K562 (cell line): ENCODE data around the gene DAB1. TPM values are rescaled to one million over a fixed set of nuclear protein-coding genes. Genes with fewer than 3 reads are reported as not detected.

Experiments
- CBFB ChIP-seq: sonication (generic); formaldehyde crosslinking; IDR thresholded peaks from 2 replicates; pipeline ENCODE4 v1.4.0; 2020; ENCODE audit warnings: mild to moderate bottlenecking, missing genetic modification reagents
- ETV5 ChIP-seq: sonication (generic); formaldehyde crosslinking; IDR thresholded peaks from 2 replicates; pipeline ENCODE4 v1.4.0; 2020; ENCODE audit warnings: low read depth, mild to moderate bottlenecking, missing genetic modification reagents
- EWSR1 ChIP-seq: fragments of 450-650 bp; IDR thresholded peaks from 2 replicates; pipeline ENCODE4 v1.6.1; 2018; ENCODE audit warnings: borderline replicate concordance, mild to moderate bottlenecking, low read depth, moderate library complexity; ENCODE audit not compliant: partially characterized antibody
- FOXM1 ChIP-seq, 2 experiments: fragments of 450-650 bp in 1 of 2; sonication (generic) in 1 of 2; formaldehyde crosslinking in 1 of 2; IDR thresholded peaks; 2 replicates each; pipeline versions ENCODE4 v1.6.1 to v1.9.0; 2017 to 2022; ENCODE audit warnings: low read depth in 2 of 2, mild to moderate bottlenecking in 2 of 2, missing genetic modification reagents in 1 of 2, moderate library complexity in 1 of 2
- GABPB1 ChIP-seq: sonication (generic); formaldehyde crosslinking; IDR thresholded peaks from 2 replicates; pipeline ENCODE4 v1.8.0; 2022; ENCODE audit warnings: mild to moderate bottlenecking, missing genetic modification reagents
- GATAD2A ChIP-seq: fragments of 450-650 bp; IDR thresholded peaks from 2 replicates; pipeline ENCODE4 v1.6.1; 2017
- PCBP2 ChIP-seq: fragments of 200-400 bp; formaldehyde crosslinking; IDR thresholded peaks from 2 replicates; pipeline ENCODE4 v1.6.1; 2018; ENCODE audit warnings: low read length, low read depth, mild to moderate bottlenecking, moderate library complexity; ENCODE audit not compliant: poor library complexity, severe bottlenecking
- TAF9B ChIP-seq: fragments of 450-650 bp; IDR thresholded peaks from 2 replicates; pipeline ENCODE4 v1.6.1; 2018; ENCODE audit warnings: mild to moderate bottlenecking; ENCODE audit not compliant: partially characterized antibody
- TBP ChIP-seq: optimal IDR thresholded peaks from 2 replicates; pipeline ENCODE3; 2011; ENCODE audit warnings: low read depth, low read length, improper control_type of control experiment
- polyA plus RNA-seq, 8 experiments: library from polyadenylated mRNA; depleted of rRNA in 4 of 8; stranded (reverse) in 5 of 8; unstranded in 3 of 8; fragments of >200 nt; fragmentation: Nextera tagmentation in 2 of 8; fragmentation: Illumina TruSeq in 1 of 8; extraction: Ambion mirVana in 2 of 8; extraction: Trizol in 1 of 8; gene quantifications; 2 replicates each; pipeline versions ENCODE4 v1.2.1 to v1.2.3, GENCODE V29; 2011 to 2014; ENCODE audit warnings: inconsistent platforms in 1 of 8, missing spikeins in 1 of 8
- total RNA-seq, 7 experiments: library from RNA; depleted of rRNA in 6 of 7; stranded (reverse); fragments of >200 nt in 6 of 7; fragmentation: Illumina TruSeq in 2 of 7; extraction: Trizol in 2 of 7; gene quantifications; 2 replicates each; pipeline versions ENCODE4 v1.2.1 to v1.2.3, GENCODE V29; 2011 to 2021; ENCODE audit warnings: low replicate concordance in 1 of 7
- TF ChIP-seq, protein P1 (sequence below): IDR thresholded peaks from 2 replicates; pipeline ENCODE4 v1.6.1; 2012; ENCODE audit warnings: low read depth, low read length, improper control_type of control experiment, borderline replicate concordance
- TF ChIP-seq, protein P2 (sequence below): fragments of 450-650 bp; IDR thresholded peaks from 2 replicates; pipeline ENCODE4 v1.6.1; 2016; ENCODE audit warnings: low read depth, mild to moderate bottlenecking, moderate library complexity
- TF ChIP-seq, protein P3 (sequence below): sonication (generic); formaldehyde crosslinking; IDR thresholded peaks from 2 replicates; pipeline ENCODE4 v1.8.1; 2023; ENCODE audit warnings: mild to moderate bottlenecking, missing genetic modification reagents, moderate library complexity
- TF ChIP-seq, protein P4 (sequence below): fragments of 450-650 bp; conservative IDR thresholded peaks from 2 replicates; pipeline ENCODE4 v1.6.1; 2016; ENCODE audit warnings: missing genetic modification characterization, low read depth, mild to moderate bottlenecking, control low read depth, missing compliant biosample characterization
- TF ChIP-seq, protein P5 (sequence below): fragments of 200-800 bp; sonication (Bioruptor generic); IDR thresholded peaks from 2 replicates; pipeline ENCODE4 v1.6.1; 2016; ENCODE audit warnings: missing genetic modification characterization, missing compliant biosample characterization

The DAB1 gene
- total and polyA plus RNA-seq, 9 of the 15 experiments (the other 6 are each of a cell fraction or from before 2014, with no cell fraction given), result not detected

DNA sequence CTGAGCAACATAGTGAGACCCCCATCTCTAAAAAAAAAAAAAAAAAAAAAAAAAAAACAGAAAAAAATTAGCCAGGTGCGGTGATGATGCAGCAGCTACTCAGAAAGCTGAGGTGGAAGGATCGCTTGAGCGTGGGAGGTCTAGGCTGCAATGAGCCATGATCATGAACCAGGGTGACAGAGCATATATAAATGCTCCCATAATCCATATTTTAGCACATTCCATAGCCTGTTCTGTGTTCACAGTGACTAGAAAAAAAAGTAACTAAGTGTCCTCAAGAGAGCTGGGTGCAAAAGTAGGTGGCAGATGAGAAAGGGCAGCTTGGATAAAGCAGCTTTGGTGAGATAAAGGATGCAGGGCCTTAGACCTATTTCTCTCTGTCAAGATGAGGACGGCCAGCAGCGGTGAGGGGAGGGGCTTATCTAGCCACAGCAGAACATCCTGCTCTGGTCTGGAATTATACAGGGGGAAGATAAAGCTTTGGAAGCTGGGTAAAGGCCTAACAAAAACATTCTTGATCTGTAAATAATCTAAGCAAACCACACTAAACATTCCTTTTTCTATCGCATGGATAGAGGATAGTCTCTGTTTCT, 205.3 kb downstream of the DAB1 start (continued):
- TF ChIP-seq, protein P1, sequence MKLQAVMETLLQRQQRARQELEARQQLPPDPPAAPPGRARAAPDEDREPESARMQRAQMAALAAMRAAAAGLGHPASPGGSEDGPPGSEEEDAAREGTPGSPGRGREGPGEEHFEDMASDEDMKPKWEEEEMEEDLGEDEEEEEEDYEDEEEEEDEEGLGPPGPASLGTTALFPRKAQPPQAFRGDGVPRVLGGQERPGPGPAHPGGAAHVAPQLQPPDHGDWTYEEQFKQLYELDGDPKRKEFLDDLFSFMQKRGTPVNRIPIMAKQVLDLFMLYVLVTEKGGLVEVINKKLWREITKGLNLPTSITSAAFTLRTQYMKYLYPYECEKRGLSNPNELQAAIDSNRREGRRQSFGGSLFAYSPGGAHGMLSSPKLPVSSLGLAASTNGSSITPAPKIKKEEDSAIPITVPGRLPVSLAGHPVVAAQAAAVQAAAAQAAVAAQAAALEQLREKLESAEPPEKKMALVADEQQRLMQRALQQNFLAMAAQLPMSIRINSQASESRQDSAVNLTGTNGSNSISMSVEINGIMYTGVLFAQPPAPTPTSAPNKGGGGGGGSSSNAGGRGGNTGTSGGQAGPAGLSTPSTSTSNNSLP, result peak; percentile 73; the same call in 1 of the 2 replicates
- no peak; the same call in 1 of the 2 replicates for TF ChIP-seq GABPB1 (CRISPR knock-in tag)
- peak; percentile 94 for TF ChIP-seq FOXM1 (IDR thresholded peaks at IDR 0.05; ENCODE audit: low read depth)
- TF ChIP-seq FOXM1 (CRISPR knock-in tag; IDR thresholded peaks at IDR 0.05; ENCODE audit: low read depth), result no peak
- TF ChIP-seq, protein P2, sequence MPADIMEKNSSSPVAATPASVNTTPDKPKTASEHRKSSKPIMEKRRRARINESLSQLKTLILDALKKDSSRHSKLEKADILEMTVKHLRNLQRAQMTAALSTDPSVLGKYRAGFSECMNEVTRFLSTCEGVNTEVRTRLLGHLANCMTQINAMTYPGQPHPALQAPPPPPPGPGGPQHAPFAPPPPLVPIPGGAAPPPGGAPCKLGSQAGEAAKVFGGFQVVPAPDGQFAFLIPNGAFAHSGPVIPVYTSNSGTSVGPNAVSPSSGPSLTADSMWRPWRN, result peak; percentile 78
- TF ChIP-seq CBFB (CRISPR knock-in tag), result no peak
- TF ChIP-seq, protein P3, sequence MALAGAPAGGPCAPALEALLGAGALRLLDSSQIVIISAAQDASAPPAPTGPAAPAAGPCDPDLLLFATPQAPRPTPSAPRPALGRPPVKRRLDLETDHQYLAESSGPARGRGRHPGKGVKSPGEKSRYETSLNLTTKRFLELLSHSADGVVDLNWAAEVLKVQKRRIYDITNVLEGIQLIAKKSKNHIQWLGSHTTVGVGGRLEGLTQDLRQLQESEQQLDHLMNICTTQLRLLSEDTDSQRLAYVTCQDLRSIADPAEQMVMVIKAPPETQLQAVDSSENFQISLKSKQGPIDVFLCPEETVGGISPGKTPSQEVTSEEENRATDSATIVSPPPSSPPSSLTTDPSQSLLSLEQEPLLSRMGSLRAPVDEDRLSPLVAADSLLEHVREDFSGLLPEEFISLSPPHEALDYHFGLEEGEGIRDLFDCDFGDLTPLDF (CRISPR knock-in tag), result no peak
- TF ChIP-seq, protein P4, sequence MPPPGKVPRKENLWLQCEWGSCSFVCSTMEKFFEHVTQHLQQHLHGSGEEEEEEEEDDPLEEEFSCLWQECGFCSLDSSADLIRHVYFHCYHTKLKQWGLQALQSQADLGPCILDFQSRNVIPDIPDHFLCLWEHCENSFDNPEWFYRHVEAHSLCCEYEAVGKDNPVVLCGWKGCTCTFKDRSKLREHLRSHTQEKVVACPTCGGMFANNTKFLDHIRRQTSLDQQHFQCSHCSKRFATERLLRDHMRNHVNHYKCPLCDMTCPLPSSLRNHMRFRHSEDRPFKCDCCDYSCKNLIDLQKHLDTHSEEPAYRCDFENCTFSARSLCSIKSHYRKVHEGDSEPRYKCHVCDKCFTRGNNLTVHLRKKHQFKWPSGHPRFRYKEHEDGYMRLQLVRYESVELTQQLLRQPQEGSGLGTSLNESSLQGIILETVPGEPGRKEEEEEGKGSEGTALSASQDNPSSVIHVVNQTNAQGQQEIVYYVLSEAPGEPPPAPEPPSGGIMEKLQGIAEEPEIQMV, result no peak
- TF ChIP-seq PCBP2, result no peak
- no peak for TF ChIP-seq TBP
- 0 out of 2 replicates have a peak, but pooled peaks have one; percentile 50 for TF ChIP-seq GATAD2A
- TF ChIP-seq TAF9B, result no peak
- TF ChIP-seq ETV5, result peak; percentile 55; the same call in 1 of the 2 replicates
- TF ChIP-seq, protein P5, sequence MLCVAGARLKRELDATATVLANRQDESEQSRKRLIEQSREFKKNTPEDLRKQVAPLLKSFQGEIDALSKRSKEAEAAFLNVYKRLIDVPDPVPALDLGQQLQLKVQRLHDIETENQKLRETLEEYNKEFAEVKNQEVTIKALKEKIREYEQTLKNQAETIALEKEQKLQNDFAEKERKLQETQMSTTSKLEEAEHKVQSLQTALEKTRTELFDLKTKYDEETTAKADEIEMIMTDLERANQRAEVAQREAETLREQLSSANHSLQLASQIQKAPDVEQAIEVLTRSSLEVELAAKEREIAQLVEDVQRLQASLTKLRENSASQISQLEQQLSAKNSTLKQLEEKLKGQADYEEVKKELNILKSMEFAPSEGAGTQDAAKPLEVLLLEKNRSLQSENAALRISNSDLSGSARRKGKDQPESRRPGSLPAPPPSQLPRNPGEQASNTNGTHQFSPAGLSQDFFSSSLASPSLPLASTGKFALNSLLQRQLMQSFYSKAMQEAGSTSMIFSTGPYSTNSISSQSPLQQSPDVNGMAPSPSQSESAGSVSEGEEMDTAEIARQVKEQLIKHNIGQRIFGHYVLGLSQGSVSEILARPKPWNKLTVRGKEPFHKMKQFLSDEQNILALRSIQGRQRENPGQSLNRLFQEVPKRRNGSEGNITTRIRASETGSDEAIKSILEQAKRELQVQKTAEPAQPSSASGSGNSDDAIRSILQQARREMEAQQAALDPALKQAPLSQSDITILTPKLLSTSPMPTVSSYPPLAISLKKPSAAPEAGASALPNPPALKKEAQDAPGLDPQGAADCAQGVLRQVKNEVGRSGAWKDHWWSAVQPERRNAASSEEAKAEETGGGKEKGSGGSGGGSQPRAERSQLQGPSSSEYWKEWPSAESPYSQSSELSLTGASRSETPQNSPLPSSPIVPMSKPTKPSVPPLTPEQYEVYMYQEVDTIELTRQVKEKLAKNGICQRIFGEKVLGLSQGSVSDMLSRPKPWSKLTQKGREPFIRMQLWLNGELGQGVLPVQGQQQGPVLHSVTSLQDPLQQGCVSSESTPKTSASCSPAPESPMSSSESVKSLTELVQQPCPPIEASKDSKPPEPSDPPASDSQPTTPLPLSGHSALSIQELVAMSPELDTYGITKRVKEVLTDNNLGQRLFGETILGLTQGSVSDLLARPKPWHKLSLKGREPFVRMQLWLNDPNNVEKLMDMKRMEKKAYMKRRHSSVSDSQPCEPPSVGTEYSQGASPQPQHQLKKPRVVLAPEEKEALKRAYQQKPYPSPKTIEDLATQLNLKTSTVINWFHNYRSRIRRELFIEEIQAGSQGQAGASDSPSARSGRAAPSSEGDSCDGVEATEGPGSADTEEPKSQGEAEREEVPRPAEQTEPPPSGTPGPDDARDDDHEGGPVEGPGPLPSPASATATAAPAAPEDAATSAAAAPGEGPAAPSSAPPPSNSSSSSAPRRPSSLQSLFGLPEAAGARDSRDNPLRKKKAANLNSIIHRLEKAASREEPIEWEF (CRISPR knock-in tag), result no peak
- no peak for TF ChIP-seq EWSR1
